Measurements from ENCODE around the gene RNU1-4. TPM values are rescaled to one million over a fixed set of nuclear protein-coding genes. Genes with fewer than 3 reads are reported as not detected.
"Not testable (repeated sequence)": the region's sequence is repeated elsewhere in the genome, so short reads cannot be mapped to it uniquely, and the experiment has no call there.

Gene RNU1-4
- total RNA-seq (2014; rRNA removed; shearing (Covaris generic); ENCODE audit: low replicate concordance), result under 0.01 TPM in 2 replicates

DNA sequence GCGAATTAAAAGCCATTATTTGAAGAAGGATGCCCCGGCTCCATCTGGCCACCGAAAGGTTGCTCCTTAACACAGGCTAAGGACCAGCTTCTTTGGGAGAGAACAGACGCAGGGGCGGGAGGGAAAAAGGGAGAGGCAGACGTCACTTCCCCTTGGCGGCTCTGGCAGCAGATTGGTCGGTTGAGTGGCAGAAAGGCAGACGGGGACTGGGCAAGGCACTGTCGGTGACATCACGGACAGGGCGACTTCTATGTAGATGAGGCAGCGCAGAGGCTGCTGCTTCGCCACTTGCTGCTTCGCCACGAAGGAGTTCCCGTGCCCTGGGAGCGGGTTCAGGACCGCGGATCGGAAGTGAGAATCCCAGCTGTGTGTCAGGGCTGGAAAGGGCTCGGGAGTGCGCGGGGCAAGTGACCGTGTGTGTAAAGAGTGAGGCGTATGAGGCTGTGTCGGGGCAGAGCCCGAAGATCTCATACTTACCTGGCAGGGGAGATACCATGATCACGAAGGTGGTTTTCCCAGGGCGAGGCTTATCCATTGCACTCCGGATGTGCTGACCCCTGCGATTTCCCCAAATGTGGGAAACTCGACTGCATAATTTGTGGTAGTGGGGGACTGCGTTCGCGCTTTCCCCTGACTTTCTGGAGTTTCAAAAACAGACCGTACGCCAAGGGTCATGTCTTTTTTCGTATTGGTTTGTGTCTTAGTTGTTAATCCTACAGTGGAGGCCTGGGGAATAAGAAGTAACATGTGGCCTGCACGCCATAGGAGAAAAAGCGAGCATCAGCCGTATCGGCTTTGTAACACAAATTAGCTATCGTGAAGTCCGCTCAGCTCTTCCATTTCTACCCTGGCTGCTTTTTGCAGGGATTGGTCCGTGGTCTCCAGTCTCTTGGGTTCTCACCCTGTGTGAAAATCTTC is at the start of gene RNU1-4:
RNU1-4 (plus strand) TSS at position 470 of the 918 bp plus-strand sequence.
- not testable (repeated sequence) for H3K4me3 ChIP-seq (ENCODE audit: low read length); H3K27me3 ChIP-seq (ENCODE audit: low read length); H3K9me2 ChIP-seq (replicated peaks; ENCODE audit: insufficient read depth, low read length); H3K4me1 ChIP-seq (ENCODE audit: low read length); H2AFZ ChIP-seq (ENCODE audit: low read length); H3K79me2 ChIP-seq (ENCODE audit: low read length); H4K20me1 ChIP-seq (ENCODE audit: insufficient read depth, low read depth, low read length); H3K9ac ChIP-seq (ENCODE audit: low read length); H3K4me2 ChIP-seq (ENCODE audit: low read depth, low read length, poor library complexity, severe bottlenecking); H3K27ac ChIP-seq (ENCODE audit: low read length); H3K9me3 ChIP-seq (ENCODE audit: low read length); DNase-seq; H3K36me3 ChIP-seq (ENCODE audit: insufficient read depth, low read length)

DNA sequence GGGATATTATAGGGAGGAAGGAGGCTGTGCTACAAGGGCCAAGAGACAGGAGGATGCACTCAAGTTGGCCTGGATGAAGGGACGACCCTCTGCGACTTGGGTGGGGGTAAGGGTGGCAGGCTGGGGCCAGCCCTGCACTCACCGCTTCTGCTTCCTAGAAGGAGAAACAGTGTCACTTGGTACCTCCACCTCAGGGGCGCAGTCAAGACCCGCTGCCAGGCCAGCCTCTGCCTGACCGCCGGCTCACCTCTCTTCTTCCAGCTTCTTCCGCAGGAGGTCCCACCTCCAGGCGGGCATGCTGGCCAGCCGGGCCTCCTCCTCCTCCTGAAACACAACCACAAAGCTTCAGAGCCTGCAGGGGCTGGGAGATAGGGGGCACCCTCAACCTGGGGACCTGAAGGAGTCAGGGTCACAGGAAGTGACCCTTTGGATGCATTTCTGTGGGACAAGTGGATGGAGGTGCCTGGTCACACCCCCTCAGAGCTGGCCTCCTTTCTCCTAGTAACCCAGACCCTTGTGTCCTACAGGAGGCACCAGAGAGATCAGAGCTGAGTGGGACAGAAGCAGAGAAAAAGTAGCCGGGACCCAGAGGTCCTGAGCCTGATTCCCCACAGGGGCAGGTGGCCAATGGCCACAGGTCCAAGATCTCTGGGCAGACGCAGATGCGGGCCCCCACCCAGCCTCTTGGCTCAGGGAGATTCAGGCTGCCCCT is 49.2 kb upstream of the RNU1-4 start:
- H3K4me1 ChIP-seq (ENCODE audit: low read length); H2AFZ ChIP-seq (ENCODE audit: low read length); H3K4me2 ChIP-seq (ENCODE audit: low read depth, low read length, poor library complexity, severe bottlenecking); H3K9me3 ChIP-seq (ENCODE audit: low read length); H3K27ac ChIP-seq (ENCODE audit: low read length); H4K20me1 ChIP-seq (ENCODE audit: insufficient read depth, low read depth, low read length); H3K79me2 ChIP-seq (ENCODE audit: low read length); H3K4me3 ChIP-seq (ENCODE audit: low read length); H3K9ac ChIP-seq (ENCODE audit: low read length); H3K36me3 ChIP-seq (ENCODE audit: insufficient read depth, low read length); H3K27me3 ChIP-seq (ENCODE audit: low read length); DNase-seq; H3K9me2 ChIP-seq (replicated peaks; ENCODE audit: insufficient read depth, low read length): not testable (repeated sequence)

DNA sequence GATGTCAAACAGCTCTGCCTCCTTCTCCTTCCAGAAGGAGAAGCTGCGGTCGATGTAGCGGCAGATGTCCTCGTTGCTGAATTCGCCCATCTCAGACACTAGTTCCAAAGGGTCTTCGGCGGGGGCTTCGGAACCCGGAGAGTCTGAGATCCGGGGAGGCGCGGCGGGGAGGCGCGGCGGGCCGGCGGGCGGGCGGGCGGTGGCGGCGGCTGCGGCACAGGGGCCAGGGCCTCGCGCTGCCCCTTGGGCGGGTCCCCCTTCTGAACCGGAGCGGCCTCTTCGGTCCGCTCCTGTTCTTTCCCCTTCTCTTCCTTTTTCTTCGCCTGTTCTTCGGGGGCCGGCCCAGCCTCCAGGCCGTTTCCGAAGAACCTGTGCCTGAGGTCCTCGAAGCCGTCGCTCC is 48.0 kb upstream of the RNU1-4 start:
- not testable (repeated sequence) for H4K20me1 ChIP-seq (ENCODE audit: insufficient read depth, low read depth, low read length); H3K79me2 ChIP-seq (ENCODE audit: low read length); H3K9ac ChIP-seq (ENCODE audit: low read length); H2AFZ ChIP-seq (ENCODE audit: low read length); H3K27me3 ChIP-seq (ENCODE audit: low read length); H3K4me1 ChIP-seq (ENCODE audit: low read length); DNase-seq; H3K4me3 ChIP-seq (ENCODE audit: low read length); H3K9me2 ChIP-seq (replicated peaks; ENCODE audit: insufficient read depth, low read length); H3K36me3 ChIP-seq (ENCODE audit: insufficient read depth, low read length); H3K9me3 ChIP-seq (ENCODE audit: low read length); H3K4me2 ChIP-seq (ENCODE audit: low read depth, low read length, poor library complexity, severe bottlenecking); H3K27ac ChIP-seq (ENCODE audit: low read length)

DNA sequence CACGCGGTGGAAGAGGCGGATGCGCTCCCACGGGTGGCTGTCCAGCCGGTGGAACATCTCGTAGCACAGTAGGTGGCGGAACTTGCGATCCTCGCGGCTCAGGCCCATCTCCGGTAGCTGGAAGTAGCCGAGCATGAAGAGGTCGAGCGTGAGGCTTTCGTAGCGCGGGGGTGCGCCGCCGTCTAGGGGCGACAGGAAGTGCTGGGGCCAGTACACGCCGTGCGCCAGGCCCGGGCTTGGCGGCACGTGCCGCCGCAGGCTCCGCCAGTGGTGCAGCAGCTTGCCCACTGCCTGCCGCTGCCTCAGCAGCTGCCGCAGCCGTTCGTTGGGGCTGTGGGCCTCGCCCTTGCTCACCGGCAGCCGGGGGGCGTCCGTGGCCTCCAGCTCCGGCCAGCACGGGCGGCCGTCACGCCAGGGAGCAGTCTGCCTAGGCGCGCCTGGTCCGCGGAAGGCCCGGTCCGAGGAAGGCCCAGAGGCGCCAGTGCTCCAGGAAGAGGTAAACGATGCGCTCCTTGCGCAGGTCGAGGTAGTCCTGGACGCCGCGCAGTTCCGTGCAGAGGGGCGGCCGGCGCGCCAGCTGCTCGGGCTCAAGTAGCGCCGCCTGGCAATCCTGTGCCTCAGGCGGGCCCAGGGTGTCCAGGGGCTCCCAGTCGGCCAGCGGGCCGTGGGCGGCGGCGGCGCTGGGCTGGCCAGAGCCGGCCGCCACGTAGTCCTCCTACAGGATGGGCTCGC is 47.4 kb upstream of the RNU1-4 start:
- not testable (repeated sequence) for H3K27me3 ChIP-seq (ENCODE audit: low read length); H2AFZ ChIP-seq (ENCODE audit: low read length); DNase-seq; H3K4me2 ChIP-seq (ENCODE audit: low read depth, low read length, poor library complexity, severe bottlenecking); H3K9me3 ChIP-seq (ENCODE audit: low read length); H3K79me2 ChIP-seq (ENCODE audit: low read length); H3K27ac ChIP-seq (ENCODE audit: low read length); H3K4me3 ChIP-seq (ENCODE audit: low read length); H3K36me3 ChIP-seq (ENCODE audit: insufficient read depth, low read length); H3K9me2 ChIP-seq (replicated peaks; ENCODE audit: insufficient read depth, low read length); H3K4me1 ChIP-seq (ENCODE audit: low read length); H3K9ac ChIP-seq (ENCODE audit: low read length); H4K20me1 ChIP-seq (ENCODE audit: insufficient read depth, low read depth, low read length)

DNA sequence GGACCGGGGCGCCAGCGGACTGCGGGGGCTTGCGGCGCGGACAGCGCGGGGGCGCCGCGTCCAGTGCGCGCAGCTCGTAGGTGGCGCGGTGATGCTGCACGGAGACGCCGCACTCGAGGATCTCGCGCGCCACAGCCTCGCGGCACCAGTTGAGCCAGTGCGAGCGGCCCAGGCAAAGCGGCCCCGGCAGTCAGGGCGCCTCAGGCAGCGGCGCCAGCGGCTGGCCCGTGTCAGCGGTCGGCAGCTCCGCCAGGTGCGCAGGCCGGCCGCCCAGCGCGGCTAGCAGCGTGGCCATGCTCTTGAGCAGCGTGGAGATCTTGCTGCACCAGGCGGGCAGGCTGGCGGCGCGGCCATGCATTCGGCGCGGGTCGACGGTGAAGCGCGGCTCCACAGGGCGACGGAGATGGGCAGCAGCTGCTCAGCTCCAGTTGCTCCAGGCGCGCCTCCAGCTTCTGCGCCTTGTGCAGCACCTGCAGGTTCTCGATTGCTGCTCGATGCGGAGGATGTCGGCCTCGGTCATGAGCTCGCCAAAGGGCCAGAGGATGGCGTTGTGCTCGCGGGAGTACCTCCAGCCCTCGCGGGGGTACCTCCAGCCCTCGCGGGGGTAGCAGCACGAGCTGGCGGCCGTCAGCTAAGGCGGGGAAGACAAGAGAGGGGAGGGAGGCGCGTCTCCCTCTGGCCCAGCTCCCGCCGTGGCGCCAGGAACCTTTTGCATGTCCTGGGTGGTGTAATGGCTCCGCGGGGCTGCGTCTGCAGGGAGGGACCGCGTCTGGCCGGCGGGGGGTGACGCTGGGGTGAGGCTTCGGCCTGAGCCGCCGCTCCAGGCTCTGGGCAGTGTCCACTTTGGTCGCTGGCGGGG is 46.6 kb upstream of the RNU1-4 start:
- not testable (repeated sequence) for H3K36me3 ChIP-seq (ENCODE audit: insufficient read depth, low read length); H3K4me3 ChIP-seq (ENCODE audit: low read length); H3K9me2 ChIP-seq (replicated peaks; ENCODE audit: insufficient read depth, low read length); H3K27me3 ChIP-seq (ENCODE audit: low read length); H3K4me2 ChIP-seq (ENCODE audit: low read depth, low read length, poor library complexity, severe bottlenecking); DNase-seq; H2AFZ ChIP-seq (ENCODE audit: low read length); H3K79me2 ChIP-seq (ENCODE audit: low read length); H3K27ac ChIP-seq (ENCODE audit: low read length); H4K20me1 ChIP-seq (ENCODE audit: insufficient read depth, low read depth, low read length); H3K9ac ChIP-seq (ENCODE audit: low read length); H3K9me3 ChIP-seq (ENCODE audit: low read length); H3K4me1 ChIP-seq (ENCODE audit: low read length)

DNA sequence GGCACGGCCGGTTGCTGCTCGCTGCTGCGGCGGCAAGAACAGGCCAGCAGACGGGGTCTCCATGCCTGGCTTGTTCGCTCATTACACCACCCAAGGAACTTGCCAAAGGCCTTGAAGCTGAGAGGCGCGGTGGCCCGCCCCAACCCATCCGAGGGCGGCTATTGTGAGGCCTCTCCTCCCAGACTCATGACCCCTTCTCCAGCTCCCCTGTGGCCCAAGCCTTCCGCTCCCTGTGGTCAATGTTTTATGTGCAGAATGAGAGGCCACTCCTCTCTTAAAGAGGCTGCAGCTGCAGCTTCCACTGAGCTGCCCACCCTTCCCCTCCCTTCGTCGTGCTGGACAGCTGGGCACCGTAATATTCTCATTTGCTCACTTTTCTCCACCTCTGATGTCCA is 46.0 kb upstream of the RNU1-4 start:
- not testable (repeated sequence) for H3K9ac ChIP-seq (ENCODE audit: low read length); H3K4me1 ChIP-seq (ENCODE audit: low read length); H3K9me2 ChIP-seq (replicated peaks; ENCODE audit: insufficient read depth, low read length); H3K36me3 ChIP-seq (ENCODE audit: insufficient read depth, low read length); H3K79me2 ChIP-seq (ENCODE audit: low read length); H3K4me3 ChIP-seq (ENCODE audit: low read length); H2AFZ ChIP-seq (ENCODE audit: low read length); H3K27me3 ChIP-seq (ENCODE audit: low read length); H3K9me3 ChIP-seq (ENCODE audit: low read length); H3K4me2 ChIP-seq (ENCODE audit: low read depth, low read length, poor library complexity, severe bottlenecking); H3K27ac ChIP-seq (ENCODE audit: low read length); DNase-seq; H4K20me1 ChIP-seq (ENCODE audit: insufficient read depth, low read depth, low read length)

DNA sequence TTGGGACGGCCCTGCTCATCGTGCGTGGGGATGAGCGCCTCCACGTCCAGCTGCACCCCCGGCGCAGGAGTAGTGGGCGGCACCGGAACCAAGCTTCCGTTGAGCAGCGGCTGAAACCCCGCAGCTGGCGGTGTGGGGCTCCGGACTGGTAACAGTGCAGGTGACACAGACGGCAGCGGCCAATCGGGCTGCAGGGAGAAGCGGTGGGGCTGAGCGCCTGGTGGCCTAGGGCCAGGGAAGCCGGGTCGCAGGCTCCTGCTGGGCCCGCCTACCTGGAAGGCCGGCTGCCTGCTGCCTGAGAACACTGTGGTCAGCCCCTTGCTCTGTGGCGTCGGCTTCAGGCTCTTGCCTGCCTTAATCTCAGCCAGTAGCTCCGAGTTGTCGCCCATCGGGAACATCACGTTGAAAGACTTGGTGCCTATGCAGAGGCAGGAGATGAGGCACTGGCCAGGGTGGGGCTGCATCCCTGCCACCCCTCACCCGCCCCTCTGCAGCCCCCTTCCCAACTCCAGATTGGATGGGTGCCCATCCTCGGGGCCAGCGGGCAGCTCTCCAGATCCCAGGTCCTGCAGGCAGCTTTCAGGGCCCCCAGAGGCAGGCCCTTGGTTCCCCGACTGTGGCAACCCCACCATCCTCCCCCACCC is 43.7 kb upstream of the RNU1-4 start:
- not testable (repeated sequence) for H3K36me3 ChIP-seq (ENCODE audit: insufficient read depth, low read length); H3K4me1 ChIP-seq (ENCODE audit: low read length); DNase-seq; H3K79me2 ChIP-seq (ENCODE audit: low read length); H2AFZ ChIP-seq (ENCODE audit: low read length); H3K9ac ChIP-seq (ENCODE audit: low read length); H3K9me3 ChIP-seq (ENCODE audit: low read length); H3K9me2 ChIP-seq (replicated peaks; ENCODE audit: insufficient read depth, low read length); H3K27ac ChIP-seq (ENCODE audit: low read length); H4K20me1 ChIP-seq (ENCODE audit: insufficient read depth, low read depth, low read length); H3K27me3 ChIP-seq (ENCODE audit: low read length); H3K4me2 ChIP-seq (ENCODE audit: low read depth, low read length, poor library complexity, severe bottlenecking); H3K4me3 ChIP-seq (ENCODE audit: low read length)

Measured in Karpas-422 (cell line).